ENCODE data around the gene ABTB2.

Gene ABTB2

DNA sequence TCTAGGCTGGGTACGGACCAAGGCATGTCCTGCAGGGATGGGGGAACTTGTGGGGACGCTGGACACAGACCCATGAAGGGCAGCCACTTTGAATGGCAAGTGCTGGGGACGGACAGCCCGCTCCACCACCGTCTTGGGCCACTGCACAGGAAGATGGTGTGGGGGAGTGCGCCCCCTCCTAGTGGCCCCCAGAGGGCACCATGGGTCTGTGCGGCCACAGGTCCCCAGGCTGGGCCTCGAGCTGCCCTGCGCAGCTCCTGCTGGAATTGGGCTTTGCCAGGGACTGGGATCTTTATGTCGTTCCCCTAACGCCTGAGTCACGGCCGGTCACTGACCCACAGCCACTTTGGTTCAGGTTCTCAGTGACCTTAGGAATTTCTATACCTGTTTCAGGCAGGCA is 208.0 kb downstream of the ABTB2 start:
- Histone ChIP-seq H3K4me3 (ENCODE audit: low read depth, low read length) (no peak overlapping the region), H3K4me1 (ENCODE audit: control insufficient read depth, insufficient read depth, low read length) (no peaks in the 10 kb centered on the region), H3K36me3 (ENCODE audit: control insufficient read depth, insufficient read depth, low read length) (peaks cover 48% of the 10 kb centered on the region), H3K9ac (ENCODE audit: low read depth, low read length) (no peak overlapping the region), H3K27me3 (ENCODE audit: control insufficient read depth, insufficient read depth, low read length) (no peaks in the 10 kb centered on the region), H3K9me3 (ENCODE audit: control insufficient read depth, insufficient read depth, low read length) (no peaks in the 10 kb centered on the region)

DNA sequence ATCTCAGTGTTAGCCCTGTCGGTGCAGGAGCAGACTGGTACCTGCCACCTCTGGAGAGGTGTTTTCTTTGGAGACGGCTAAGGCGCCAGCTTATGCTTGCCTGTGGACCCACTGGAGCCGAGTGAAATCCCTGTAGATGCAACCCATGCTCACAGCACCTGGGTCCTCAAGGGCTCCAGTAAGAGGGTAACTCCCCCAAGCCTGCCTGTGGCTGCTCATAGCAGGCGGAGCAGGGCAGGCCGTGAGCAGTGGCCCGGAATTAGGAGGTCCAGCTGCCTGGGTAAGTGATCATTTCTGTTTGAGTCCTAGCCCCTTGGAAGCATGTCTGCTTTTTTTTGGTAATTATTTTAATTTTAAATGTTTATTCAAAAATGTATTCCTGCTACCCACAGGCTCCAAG is 208.5 kb downstream of the ABTB2 start:
- Histone ChIP-seq H3K36me3 (ENCODE audit: control insufficient read depth, insufficient read depth, low read length) (peaks cover 45% of the 10 kb centered on the region), H3K9ac (ENCODE audit: low read depth, low read length) (no peak overlapping the region), H3K4me3 (ENCODE audit: low read depth, low read length) (no peak overlapping the region), H3K4me1 (ENCODE audit: control insufficient read depth, insufficient read depth, low read length) (no peaks in the 10 kb centered on the region), H3K9me3 (ENCODE audit: control insufficient read depth, insufficient read depth, low read length) (no peaks in the 10 kb centered on the region), H3K27me3 (ENCODE audit: control insufficient read depth, insufficient read depth, low read length) (no peaks in the 10 kb centered on the region)

DNA sequence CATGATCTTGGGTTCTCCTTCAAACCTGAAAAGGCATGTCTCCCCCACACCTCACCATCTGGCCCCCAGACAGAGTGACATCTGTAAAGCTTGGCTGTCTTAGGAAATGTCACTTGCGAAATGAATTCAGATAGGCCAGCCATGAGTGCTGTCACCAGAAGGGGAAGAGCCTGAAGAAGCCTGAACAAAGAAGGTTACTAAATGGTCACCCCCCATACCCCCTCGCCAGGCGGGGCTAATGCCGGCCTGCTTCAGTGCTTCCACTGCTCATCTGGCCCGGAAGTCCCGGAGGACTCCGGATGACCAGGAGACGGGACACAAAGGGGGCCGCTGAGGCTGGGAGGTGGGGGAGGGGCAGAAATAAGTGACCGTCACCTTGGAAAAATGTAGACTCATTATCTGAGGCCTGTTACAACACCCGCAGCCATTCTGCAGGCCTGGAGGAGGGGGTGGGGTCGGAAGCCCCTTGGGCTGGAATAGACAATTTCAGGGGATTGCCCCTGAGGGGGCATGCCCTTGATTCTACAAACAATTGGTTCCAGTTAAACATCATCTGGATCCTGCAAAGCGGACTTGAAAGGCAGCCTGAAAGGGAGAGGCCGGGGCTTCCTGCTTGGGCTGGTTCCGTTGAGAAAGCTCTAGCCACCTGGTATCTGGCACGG is 209.2 kb downstream of the ABTB2 start:
- H3K9ac ChIP-seq (ENCODE audit: low read depth, low read length): no peak overlapping the region
- H3K4me1 ChIP-seq (ENCODE audit: control insufficient read depth, insufficient read depth, low read length): no peaks in the 10 kb centered on the region
- no peaks in the 10 kb centered on the region for H3K27me3 ChIP-seq (ENCODE audit: control insufficient read depth, insufficient read depth, low read length)
- H3K36me3 ChIP-seq (ENCODE audit: control insufficient read depth, insufficient read depth, low read length): peaks cover 44% of the 10 kb centered on the region
- no peak overlapping the region for H3K4me3 ChIP-seq (ENCODE audit: low read depth, low read length)
- no peaks in the 10 kb centered on the region for H3K9me3 ChIP-seq (ENCODE audit: control insufficient read depth, insufficient read depth, low read length)

DNA sequence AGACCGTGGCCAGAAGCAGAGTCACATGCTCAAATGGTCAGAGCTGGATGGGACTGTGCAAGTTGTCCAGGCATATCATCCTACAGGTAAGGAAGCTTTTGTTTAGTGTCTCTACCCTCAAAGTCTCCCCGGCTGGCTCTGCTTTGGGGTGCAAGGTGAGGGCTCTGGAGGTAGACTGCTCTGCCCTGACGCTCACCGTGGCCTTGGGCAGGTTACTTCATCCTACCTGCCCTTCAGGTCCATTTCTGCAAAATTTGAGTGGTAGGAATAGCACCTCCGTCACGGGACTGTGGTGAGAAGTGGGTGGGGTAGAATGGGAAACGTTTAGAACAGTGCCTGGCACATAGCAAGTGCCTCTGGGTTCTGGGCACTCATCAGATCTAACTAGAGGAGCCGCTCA is 210.2 kb downstream of the ABTB2 start:
- Histone ChIP-seq H3K27me3 (ENCODE audit: control insufficient read depth, insufficient read depth, low read length) (no peaks in the 10 kb centered on the region), H3K4me1 (ENCODE audit: control insufficient read depth, insufficient read depth, low read length) (no peaks in the 10 kb centered on the region), H3K4me3 (ENCODE audit: low read depth, low read length) (no peak overlapping the region), H3K36me3 (ENCODE audit: control insufficient read depth, insufficient read depth, low read length) (peaks cover 50% of the 10 kb centered on the region), H3K9ac (ENCODE audit: low read depth, low read length) (no peak overlapping the region), H3K9me3 (ENCODE audit: control insufficient read depth, insufficient read depth, low read length) (no peaks in the 10 kb centered on the region)

DNA sequence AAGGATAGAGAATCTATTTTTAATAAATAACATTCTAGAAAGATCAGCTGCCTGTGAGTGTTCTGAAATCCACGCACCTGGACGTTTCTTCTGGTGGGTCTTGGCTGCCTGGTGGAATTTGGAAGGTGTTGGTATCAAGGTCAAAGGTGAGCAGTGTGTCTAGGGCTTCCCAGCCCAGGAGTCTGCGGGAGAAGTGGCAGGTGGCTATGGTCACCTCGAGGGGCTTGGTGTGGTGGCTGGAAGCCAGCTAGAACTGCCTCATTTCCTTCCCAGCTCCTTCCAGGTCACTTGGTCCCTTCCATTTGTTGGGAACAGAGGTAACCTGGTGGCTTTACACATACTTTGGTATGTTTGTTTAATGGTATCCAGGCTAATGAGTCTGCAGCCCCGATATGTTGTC is 210.9 kb downstream of the ABTB2 start:
- Histone ChIP-seq H3K36me3 (ENCODE audit: control insufficient read depth, insufficient read depth, low read length) (peaks cover 53% of the 10 kb centered on the region), H3K9ac (ENCODE audit: low read depth, low read length) (no peak overlapping the region)

DNA sequence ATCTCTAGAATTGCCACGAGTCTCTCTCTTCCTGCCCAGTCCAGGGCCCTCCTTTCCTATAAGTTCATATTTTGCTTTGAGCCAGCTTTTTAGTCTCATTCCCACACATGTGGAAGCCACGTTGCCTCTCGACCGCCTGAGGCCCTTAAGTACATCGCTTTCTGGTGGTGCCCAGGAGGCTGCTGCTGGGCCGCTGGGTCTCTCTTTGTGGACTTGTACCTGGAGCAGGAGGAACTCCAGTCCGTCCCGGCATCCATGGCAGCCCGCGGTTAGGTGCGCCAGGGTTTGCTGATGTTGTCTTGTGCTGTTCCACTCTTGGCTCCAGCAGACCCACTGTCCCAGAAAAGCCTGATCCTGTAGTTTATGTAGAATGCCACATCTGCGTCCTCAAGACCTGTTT is 211.4 kb downstream of the ABTB2 start:
- peaks cover 58% of the 10 kb centered on the region for H3K36me3 ChIP-seq (ENCODE audit: control insufficient read depth, insufficient read depth, low read length)
- H3K27me3 ChIP-seq (ENCODE audit: control insufficient read depth, insufficient read depth, low read length): no peaks in the 10 kb centered on the region
- H3K9ac ChIP-seq (ENCODE audit: low read depth, low read length): no peak overlapping the region
- no peaks in the 10 kb centered on the region for H3K9me3 ChIP-seq (ENCODE audit: control insufficient read depth, insufficient read depth, low read length)
- no peak overlapping the region for H3K4me3 ChIP-seq (ENCODE audit: low read depth, low read length)
- no peaks in the 10 kb centered on the region for H3K4me1 ChIP-seq (ENCODE audit: control insufficient read depth, insufficient read depth, low read length)

More for the DNA sequence above, 210.9 kb downstream of the ABTB2 start:
- H3K27me3 ChIP-seq (ENCODE audit: control insufficient read depth, insufficient read depth, low read length): no peaks in the 10 kb centered on the region
- H3K9me3 ChIP-seq (ENCODE audit: control insufficient read depth, insufficient read depth, low read length): no peaks in the 10 kb centered on the region
- H3K4me3 ChIP-seq (ENCODE audit: low read depth, low read length): no peak overlapping the region
- H3K4me1 ChIP-seq (ENCODE audit: control insufficient read depth, insufficient read depth, low read length): no peaks in the 10 kb centered on the region

DNA sequence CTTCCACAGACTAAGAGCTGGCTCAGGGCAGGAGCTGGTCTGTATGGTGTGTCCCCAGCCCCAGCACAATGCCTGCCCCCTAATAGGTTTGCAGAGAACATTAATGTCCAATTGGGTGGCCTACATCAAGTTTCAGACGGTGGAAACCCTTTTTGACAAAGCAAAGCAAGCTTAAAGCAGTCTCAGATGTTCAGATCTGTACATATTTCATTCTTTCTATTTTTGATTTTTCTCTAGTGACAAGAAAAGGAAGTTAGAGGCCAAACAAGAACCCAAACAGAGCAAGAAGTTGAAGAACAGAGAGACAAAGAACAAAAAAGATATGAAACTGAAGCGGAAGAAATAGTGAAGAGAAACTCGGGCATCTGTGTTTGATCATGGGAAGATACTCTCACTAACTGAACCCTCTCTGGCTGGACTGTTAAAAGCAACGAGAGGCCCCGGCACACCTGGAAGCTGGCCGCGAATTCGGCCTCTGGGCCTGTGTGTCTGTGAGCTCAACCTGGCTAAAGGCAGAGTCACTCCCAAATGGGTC is 211.9 kb downstream of the ABTB2 start:
- H3K4me1 ChIP-seq (ENCODE audit: control insufficient read depth, insufficient read depth, low read length): no peaks in the 10 kb centered on the region
- H3K9ac ChIP-seq (ENCODE audit: low read depth, low read length): no peak overlapping the region
- no peaks in the 10 kb centered on the region for H3K27me3 ChIP-seq (ENCODE audit: control insufficient read depth, insufficient read depth, low read length)
- no peaks in the 10 kb centered on the region for H3K9me3 ChIP-seq (ENCODE audit: control insufficient read depth, insufficient read depth, low read length)
- H3K36me3 ChIP-seq (ENCODE audit: control insufficient read depth, insufficient read depth, low read length): peaks cover 60% of the 10 kb centered on the region
- no peak overlapping the region for H3K4me3 ChIP-seq (ENCODE audit: low read depth, low read length)

DNA sequence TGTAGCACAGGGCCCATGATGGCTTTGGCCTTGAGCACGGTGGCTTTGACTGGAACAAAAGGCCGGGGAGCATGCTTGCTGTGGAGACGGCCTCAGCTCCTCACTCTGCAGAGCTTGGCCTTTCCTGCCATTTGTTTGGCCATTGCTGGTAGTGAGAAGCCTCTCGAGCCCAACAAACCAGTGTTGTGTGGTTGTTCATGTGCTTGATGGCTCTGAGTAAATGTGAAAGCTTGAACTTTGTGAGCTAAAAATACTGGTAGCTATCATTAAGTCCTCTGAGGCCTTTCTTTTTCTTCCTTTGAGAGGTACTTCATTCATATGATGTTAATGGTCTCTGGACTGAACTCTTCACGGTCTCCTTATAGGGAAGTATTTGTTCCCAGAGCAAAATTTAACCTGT is 212.7 kb downstream of the ABTB2 start:
- Histone ChIP-seq H3K36me3 (ENCODE audit: control insufficient read depth, insufficient read depth, low read length) (peaks cover 54% of the 10 kb centered on the region), H3K9ac (ENCODE audit: low read depth, low read length) (no peak overlapping the region), H3K9me3 (ENCODE audit: control insufficient read depth, insufficient read depth, low read length) (no peaks in the 10 kb centered on the region), H3K4me3 (ENCODE audit: low read depth, low read length) (no peak overlapping the region), H3K4me1 (ENCODE audit: control insufficient read depth, insufficient read depth, low read length) (no peaks in the 10 kb centered on the region), H3K27me3 (ENCODE audit: control insufficient read depth, insufficient read depth, low read length) (no peaks in the 10 kb centered on the region)

DNA sequence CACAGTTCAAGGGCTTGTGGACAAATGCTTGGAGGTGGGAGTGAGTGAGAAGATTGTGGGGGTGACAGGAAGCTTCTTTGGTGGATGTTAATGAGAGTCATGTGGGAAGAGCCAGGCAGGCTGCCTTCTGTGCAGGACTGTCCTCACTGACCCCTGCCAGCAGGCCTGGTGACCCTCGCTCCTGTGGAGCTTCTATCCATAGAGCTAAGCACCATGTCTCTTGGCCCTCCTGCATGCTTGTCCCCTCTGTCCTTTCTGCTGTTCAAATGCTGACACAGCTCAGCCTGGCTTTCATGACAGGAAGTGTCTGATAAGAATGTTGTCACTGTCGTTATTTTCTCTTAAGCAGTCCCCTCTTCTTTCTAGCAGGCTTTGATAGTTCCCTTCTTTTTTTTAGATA is 214.8 kb downstream of the ABTB2 start:
- H3K4me1 ChIP-seq (ENCODE audit: control insufficient read depth, insufficient read depth, low read length): no peaks in the 10 kb centered on the region
- H3K36me3 ChIP-seq (ENCODE audit: control insufficient read depth, insufficient read depth, low read length): peaks cover 60% of the 10 kb centered on the region
- no peaks in the 10 kb centered on the region for H3K9me3 ChIP-seq (ENCODE audit: control insufficient read depth, insufficient read depth, low read length)
- H3K4me3 ChIP-seq (ENCODE audit: low read depth, low read length): no peak overlapping the region
- no peaks in the 10 kb centered on the region for H3K27me3 ChIP-seq (ENCODE audit: control insufficient read depth, insufficient read depth, low read length)
- no peak overlapping the region for H3K9ac ChIP-seq (ENCODE audit: low read depth, low read length)

- no peak overlapping the region for H3K4me3 ChIP-seq (ENCODE audit: low read depth, low read length)
- no peaks in the 10 kb centered on the region for H3K9me3 ChIP-seq (ENCODE audit: control insufficient read depth, insufficient read depth, low read length)
- no peak overlapping the region for H3K9ac ChIP-seq (ENCODE audit: low read depth, low read length)
- no peaks in the 10 kb centered on the region for H3K4me1 ChIP-seq (ENCODE audit: control insufficient read depth, insufficient read depth, low read length)
- no peaks in the 10 kb centered on the region for H3K27me3 ChIP-seq (ENCODE audit: control insufficient read depth, insufficient read depth, low read length)
- H3K36me3 ChIP-seq (ENCODE audit: control insufficient read depth, insufficient read depth, low read length): peaks cover 65% of the 10 kb centered on the region
Measured at GRCh38 chr11:34140149-34140548, 217.7 kb downstream of the ABTB2 start.

DNA sequence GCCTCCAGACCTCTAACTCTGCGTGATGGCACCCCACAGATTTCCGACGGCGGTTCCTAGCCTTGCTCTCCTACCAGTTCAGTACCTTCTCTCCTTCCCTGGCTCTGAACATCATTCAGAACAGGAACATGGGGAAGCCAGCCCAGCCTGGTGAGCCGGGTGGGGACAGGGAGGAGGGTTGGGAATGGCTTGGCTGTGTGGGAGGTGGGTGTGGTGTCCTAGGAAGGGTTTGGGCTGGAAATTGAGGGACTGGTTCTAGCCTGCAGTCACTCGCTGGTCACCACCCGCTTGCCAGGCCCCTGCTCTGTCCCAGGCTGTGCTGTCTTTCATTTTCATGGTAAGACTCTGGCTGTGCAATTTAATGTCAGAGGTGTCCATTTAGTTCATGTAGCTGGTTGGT is 218.5 kb downstream of the ABTB2 start:
- H3K4me3 ChIP-seq (ENCODE audit: low read depth, low read length): no peak overlapping the region

DNA sequence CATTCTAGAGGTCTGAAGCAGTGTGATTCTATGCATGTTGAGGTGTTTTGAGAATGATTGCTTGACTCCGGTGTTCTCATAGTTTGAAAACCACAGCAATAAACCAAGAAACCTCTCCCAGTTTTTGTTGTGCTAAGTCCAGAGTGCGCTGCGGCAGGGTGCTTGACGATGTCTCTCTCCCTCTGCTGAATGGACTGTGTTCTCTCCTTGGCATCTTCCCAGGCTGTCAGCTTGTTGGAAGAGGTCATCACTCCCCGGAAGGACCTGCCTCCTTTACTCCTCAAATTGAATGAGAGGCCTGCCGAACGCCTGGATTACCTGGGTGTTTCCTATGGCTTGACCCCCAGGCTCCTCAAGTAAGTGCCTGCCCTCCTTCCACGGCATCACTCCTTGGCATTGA is 221.4 kb downstream of the ABTB2 start:
- no peaks in the 10 kb centered on the region for H3K4me1 ChIP-seq (ENCODE audit: control insufficient read depth, insufficient read depth, low read length)
- H3K27me3 ChIP-seq (ENCODE audit: control insufficient read depth, insufficient read depth, low read length): no peaks in the 10 kb centered on the region
- H3K36me3 ChIP-seq (ENCODE audit: control insufficient read depth, insufficient read depth, low read length): peaks cover 59% of the 10 kb centered on the region
- H3K4me3 ChIP-seq (ENCODE audit: low read depth, low read length): no peak overlapping the region
- H3K9me3 ChIP-seq (ENCODE audit: control insufficient read depth, insufficient read depth, low read length): no peaks in the 10 kb centered on the region
- H3K9ac ChIP-seq (ENCODE audit: low read depth, low read length): no peak overlapping the region

More for the DNA sequence above, 218.5 kb downstream of the ABTB2 start:
- H3K4me1 ChIP-seq (ENCODE audit: control insufficient read depth, insufficient read depth, low read length): no peaks in the 10 kb centered on the region
- H3K9me3 ChIP-seq (ENCODE audit: control insufficient read depth, insufficient read depth, low read length): no peaks in the 10 kb centered on the region
- H3K36me3 ChIP-seq (ENCODE audit: control insufficient read depth, insufficient read depth, low read length): peaks cover 69% of the 10 kb centered on the region
- no peaks in the 10 kb centered on the region for H3K27me3 ChIP-seq (ENCODE audit: control insufficient read depth, insufficient read depth, low read length)
- no peak overlapping the region for H3K9ac ChIP-seq (ENCODE audit: low read depth, low read length)
